PFSK-1 (cell line): ENCODE data around the gene TSKU.

Source experiments
- FOXP2 ChIP-seq: optimal IDR thresholded peaks from 2 replicates; pipeline ENCODE3; 2011; ENCODE audit warnings: borderline replicate concordance, control low read depth, inconsistent platforms; ENCODE audit not compliant: insufficient read depth; ENCODE audit errors: extremely low read length, extremely low read depth
- POLR2AphosphoS5 ChIP-seq: IDR thresholded peaks from 2 replicates; pipeline ENCODE4 v1.6.1; 2012; ENCODE audit warnings: low read depth, mild to moderate bottlenecking, control low read depth, low read length, moderate library complexity
- SIN3A ChIP-seq: IDR thresholded peaks from 2 replicates; pipeline ENCODE4 v1.6.1; 2012; ENCODE audit warnings: mild to moderate bottlenecking, low read length, moderate library complexity, borderline replicate concordance; ENCODE audit not compliant: insufficient read depth
- TAF1 ChIP-seq: IDR thresholded peaks from 2 replicates; pipeline ENCODE4 v1.6.1; 2012; ENCODE audit warnings: low read length, control low read depth, borderline replicate concordance; ENCODE audit not compliant: insufficient read depth
- TF ChIP-seq, protein P1 (sequence below), 2 experiments: IDR thresholded peaks; 2 replicates each; pipeline versions ENCODE4 v1.6.1 to v1.8.0; 2011 to 2012; ENCODE audit warnings: low read depth in 2 of 2, low read length in 2 of 2, control low read depth in 1 of 2, inconsistent platforms in 1 of 2, mild to moderate bottlenecking in 1 of 2, moderate library complexity in 1 of 2; ENCODE audit not compliant: insufficient read depth in 1 of 2

TSKU gene

GRCh38 chr11:76759517-76759916 lies 23.6 kb upstream of the TSKU start:
- TF ChIP-seq POLR2AphosphoS5, result no peak
- TF ChIP-seq, protein P1, sequence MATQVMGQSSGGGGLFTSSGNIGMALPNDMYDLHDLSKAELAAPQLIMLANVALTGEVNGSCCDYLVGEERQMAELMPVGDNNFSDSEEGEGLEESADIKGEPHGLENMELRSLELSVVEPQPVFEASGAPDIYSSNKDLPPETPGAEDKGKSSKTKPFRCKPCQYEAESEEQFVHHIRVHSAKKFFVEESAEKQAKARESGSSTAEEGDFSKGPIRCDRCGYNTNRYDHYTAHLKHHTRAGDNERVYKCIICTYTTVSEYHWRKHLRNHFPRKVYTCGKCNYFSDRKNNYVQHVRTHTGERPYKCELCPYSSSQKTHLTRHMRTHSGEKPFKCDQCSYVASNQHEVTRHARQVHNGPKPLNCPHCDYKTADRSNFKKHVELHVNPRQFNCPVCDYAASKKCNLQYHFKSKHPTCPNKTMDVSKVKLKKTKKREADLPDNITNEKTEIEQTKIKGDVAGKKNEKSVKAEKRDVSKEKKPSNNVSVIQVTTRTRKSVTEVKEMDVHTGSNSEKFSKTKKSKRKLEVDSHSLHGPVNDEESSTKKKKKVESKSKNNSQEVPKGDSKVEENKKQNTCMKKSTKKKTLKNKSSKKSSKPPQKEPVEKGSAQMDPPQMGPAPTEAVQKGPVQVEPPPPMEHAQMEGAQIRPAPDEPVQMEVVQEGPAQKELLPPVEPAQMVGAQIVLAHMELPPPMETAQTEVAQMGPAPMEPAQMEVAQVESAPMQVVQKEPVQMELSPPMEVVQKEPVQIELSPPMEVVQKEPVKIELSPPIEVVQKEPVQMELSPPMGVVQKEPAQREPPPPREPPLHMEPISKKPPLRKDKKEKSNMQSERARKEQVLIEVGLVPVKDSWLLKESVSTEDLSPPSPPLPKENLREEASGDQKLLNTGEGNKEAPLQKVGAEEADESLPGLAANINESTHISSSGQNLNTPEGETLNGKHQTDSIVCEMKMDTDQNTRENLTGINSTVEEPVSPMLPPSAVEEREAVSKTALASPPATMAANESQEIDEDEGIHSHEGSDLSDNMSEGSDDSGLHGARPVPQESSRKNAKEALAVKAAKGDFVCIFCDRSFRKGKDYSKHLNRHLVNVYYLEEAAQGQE (IDR thresholded peaks at IDR 0.05; ENCODE audit: insufficient read depth in 1 of 2, low read depth in 2 of 2, low read length in 2 of 2), result no peak
- TF ChIP-seq SIN3A, result no peak
- no peak for TF ChIP-seq FOXP2

- no peak for TF ChIP-seq TAF1
- TF ChIP-seq POLR2AphosphoS5, result no peak
- TF ChIP-seq SIN3A, result no peak
- TF ChIP-seq, protein P1 (IDR thresholded peaks at IDR 0.05; ENCODE audit: insufficient read depth in 1 of 2, low read depth in 2 of 2, low read length in 2 of 2), result no peak
- no peak for TF ChIP-seq FOXP2
Measured at GRCh38 chr11:76760236-76760635, 22.9 kb upstream of the TSKU start.

GRCh38 chr11:76761718-76762355 lies 21.3 kb upstream of the TSKU start:
- no peak for TF ChIP-seq FOXP2
- TF ChIP-seq TAF1, result no peak
- TF ChIP-seq POLR2AphosphoS5, result no peak
- TF ChIP-seq SIN3A, result no peak
- TF ChIP-seq, protein P1 (IDR thresholded peaks at IDR 0.05; ENCODE audit: insufficient read depth in 1 of 2, low read depth in 2 of 2, low read length in 2 of 2), result no peak

DNA sequence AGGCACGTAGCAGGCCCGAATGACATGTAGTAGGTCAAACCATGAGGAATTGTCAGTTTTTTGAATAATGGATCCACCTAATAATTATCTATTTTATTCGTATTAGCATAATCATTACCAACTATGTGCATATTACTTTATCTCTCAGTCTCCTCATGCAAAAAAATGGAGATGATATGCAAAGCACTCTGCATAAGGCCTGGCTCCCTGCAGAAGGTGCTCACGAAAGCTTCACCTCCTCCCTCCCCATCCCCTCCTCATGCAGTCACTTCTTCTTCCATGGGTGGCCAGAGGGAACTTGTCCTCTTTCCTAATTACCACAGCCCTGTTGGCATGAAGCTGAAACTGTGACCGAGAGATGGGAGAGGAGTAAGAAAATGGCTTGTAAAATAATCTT lies 20.8 kb upstream of the TSKU start:
- TF ChIP-seq POLR2AphosphoS5 (no peak), SIN3A (no peak), FOXP2 (no peak), TAF1 (no peak)
- TF ChIP-seq, protein P1 (IDR thresholded peaks at IDR 0.05; ENCODE audit: insufficient read depth in 1 of 2, low read depth in 2 of 2, low read length in 2 of 2), result no peak

- TF ChIP-seq, protein P1 (IDR thresholded peaks at IDR 0.05; ENCODE audit: insufficient read depth in 1 of 2, low read depth in 2 of 2, low read length in 2 of 2), result no peak
- TF ChIP-seq TAF1, result no peak
- TF ChIP-seq SIN3A, result no peak
- no peak for TF ChIP-seq FOXP2
- TF ChIP-seq POLR2AphosphoS5, result no peak
Measured at GRCh38 chr11:76762867-76763572, 20.1 kb upstream of the TSKU start.
